CD4-positive, alpha-beta T cell treated with Interleukin-4 for 1 hour (primary cell): Measurements from ENCODE around the gene METTL5.
"Not testable (repeated sequence)": the region's sequence is repeated elsewhere in the genome, so short reads cannot be mapped to it uniquely, and the experiment has no call there.

ENCODE experiments used
- DNase-seq, 2 donors: peaks; one replicate each; pipeline ENCODE4 v3.0.0-alpha.2; 2020 to 2022

Gene METTL5

DNA sequence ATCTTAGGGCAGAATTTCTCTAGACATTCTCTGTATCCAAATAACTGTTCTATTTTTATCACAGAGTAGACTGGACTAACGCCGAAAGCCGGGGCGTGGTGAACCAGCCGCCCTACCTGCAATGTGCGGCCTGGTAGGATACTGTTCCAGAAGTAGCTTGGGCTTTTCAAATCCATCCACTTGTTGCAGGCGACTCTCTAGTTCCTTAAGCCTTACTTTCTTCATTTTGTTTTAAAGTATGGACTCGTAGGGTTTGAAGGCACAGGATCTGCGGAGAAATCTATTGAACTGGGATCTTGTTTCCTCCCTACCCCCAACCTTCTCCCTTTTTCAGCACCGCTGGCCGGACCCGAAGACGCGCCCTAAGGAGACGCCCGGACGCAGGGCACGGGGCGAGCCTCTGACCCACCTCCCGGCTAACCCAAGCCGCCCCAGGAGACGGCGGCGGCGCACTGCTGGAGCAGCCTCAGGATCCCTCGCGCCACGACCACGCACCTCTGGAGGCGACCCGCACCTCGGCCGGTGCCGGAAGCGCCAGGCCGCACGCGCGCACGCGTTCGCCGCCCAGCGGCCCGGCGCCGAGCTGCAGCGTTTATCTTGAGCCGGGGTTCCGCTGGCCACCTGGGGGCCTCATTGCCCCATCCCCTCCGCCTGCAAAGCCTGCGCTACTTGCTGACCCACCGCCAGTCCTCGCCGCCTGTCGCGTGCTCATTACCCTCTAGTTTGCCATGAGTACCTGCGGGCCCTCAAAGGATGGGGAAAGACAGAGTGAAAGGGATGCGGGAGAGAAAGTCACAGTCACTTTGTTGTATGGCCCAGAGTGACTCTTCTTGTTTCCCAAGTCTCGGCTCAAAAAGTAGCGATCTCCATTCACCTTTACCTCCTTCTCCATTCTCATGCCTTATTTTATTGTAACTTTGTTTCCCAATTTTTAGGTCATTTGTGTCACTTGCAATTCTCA is at the start of gene METTL5:
METTL5 (minus strand) TSS at position 533 of the 961 bp plus-strand sequence; CDS start at position 225, 308 bp downstream.
- DNase-seq: peak; percentile 73 to 76

DNA sequence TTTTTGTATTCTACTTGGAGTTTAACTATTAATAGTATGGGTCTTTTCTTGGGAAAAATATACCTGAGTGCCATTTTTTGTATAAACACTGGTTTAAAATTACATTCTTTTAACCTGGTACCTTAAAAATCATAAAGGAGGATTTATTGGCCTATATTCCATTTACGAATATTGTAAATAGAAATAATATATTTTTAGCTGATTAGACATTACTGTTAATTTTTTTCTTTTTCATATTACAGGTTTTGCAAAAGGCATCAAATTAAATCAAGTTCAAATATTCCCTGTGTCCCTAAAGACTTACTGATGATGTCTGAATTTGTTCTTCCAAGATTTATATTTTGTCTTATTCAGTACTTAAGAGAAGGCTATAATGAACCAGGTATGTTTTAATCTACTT is 47.3 kb upstream of the METTL5 start:
- DNase-seq: no peak

DNA sequence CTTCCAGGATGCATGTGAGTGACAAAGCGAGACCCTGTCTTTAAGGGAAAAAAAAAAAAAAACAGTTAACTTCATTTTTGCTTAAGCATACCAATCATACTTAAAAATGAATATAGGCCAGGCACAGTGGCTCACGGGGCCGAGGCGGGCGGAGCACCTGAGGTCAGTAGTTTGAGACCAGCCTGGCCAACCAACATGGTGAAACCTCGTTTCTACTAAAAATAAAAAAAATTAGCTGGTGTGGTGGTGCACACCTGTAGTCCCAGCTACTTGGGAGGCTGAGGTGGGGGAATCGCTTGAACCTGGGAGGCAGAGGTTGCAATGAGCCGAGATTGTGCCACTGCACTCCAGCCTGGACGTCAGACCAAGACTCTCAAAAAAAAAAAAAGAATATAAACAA is 46.7 kb upstream of the METTL5 start:
- DNase-seq: not testable (repeated sequence)

DNA sequence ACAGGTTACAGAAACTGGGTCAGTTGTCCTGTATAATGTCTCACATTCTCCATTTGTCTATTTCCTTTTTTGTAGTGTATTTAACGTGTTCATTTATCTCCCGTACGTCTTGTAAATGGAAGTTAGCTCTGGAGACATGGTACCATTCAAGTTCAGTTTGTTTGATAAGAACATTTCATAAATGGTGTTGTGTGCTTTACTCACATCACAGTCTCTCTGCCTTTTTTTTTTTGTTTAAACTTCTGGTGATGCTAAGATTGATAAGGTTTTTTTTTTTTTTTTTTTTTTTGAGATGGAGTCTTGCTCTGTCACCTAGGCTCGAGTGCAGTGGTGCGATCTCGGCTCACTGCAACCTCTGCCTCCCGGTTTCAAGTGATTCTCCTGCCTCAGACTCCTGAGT is 44.2 kb upstream of the METTL5 start:
- DNase-seq: no peak

DNA sequence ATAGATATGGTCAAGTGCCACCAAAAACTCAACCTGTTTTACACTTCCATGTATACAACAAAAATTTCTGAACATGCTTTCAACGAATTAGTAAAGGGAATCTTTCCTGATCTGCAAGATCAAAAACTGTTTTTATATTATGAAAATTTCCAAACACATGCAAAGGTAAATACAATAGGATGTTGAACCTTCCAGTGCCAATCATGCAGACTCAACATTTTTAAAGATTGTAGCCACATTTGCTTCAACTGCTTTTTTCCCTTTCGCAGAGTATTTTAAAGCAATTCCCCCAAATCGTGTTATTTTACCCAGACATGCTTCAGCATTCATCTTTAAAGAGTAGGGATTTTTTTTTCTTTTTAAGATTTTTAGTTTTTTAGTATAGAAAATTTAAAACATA is 42.9 kb upstream of the METTL5 start:
- no peak for DNase-seq

DNA sequence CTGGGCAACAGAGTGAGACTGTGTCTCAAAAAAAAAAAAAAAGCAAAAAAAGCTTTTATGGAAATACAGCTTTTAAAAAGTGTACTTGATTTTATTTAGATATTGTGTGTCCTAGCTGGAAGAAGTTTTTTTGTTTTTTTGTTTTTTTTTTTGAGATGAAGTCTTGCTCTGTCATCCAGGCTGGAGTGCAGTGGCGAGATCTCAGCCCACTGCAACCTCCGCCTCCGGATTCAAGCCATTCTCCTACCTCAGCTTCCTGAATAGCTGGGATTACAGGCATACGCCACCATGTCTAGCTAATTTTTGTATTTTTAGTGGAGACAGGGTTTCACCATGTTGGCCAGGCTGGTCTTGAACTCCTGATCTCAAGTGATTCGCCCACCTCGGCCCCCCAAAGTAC is 41.5 kb upstream of the METTL5 start:
- not testable (repeated sequence) for DNase-seq

DNA sequence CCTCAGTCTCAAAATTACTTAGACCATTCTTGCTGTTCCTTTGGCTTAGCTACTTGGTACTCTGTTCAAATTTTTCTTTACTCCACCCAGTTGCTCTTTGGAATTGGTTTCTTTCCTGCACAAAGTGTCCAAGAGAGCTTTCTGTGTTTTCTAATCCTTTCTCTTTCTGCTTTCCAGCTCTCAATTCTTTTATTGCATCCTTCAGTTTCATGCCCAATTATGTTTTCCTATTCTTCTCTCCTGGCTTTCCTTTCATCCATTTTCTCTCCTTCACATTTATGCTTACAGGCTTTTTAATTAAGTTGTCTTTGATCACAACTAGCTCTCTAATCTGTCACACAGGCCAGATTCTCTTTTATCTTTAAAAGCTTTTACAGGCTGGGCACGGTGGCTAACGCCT is 40.8 kb upstream of the METTL5 start:
- no peak for DNase-seq

DNA sequence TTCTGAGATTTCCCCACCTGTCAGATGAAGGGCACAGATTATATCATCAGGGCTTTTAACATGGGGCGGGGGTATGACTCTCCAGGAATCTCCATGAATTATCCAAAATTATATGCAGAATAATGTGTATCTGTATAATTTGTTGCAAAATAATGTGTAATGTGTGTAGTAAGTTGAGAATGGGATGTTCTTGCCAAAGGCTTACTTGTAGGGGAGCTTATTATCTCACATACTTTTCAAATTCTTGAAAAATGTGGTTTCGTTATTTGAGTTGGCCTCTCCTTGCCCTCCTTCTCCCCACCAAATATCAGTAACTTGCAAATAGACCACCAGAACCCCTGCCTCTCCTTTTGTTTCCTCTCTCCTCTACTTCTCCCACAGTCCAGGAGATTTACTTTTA is 38.1 kb upstream of the METTL5 start:
- DNase-seq: no peak

DNA sequence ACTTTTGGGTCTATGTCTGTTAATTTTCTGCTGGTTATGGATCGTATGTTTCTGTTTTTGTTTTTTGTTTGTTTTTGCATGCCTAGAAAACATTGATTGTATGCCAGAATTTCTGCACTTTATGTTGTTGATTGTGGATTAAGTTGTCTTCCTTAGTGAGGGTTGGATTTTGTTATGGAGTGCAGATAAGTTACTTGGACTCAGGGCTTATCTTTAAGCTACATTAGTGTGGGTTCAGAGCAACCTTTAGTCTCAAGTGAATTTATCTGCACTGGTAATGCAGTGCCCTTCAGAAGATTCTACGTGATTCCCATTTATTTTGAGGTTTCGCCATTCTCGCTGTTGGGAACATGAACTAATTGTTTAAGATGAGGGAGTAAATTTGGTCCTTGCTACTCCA is 35.4 kb upstream of the METTL5 start:
- no peak for DNase-seq

DNA sequence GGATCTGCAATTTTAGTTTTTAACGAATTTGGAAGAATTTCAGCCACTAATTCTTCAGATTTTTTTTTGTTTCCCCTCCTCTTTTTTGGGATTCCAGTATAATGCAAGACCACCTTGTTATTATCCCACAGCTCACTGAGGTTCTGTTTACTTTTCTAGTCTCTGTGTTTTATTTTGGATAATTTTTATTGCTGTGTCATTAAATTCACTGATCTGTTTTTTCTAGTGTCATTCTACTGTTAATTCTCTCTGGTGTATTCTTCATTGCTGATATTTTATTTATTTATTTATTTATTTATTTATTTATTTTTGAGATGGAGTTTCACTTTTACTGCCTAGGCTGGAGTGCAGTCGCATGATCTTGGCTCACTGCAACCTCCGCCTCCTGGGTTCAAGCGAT is 34.7 kb upstream of the METTL5 start:
- DNase-seq: no peak

DNA sequence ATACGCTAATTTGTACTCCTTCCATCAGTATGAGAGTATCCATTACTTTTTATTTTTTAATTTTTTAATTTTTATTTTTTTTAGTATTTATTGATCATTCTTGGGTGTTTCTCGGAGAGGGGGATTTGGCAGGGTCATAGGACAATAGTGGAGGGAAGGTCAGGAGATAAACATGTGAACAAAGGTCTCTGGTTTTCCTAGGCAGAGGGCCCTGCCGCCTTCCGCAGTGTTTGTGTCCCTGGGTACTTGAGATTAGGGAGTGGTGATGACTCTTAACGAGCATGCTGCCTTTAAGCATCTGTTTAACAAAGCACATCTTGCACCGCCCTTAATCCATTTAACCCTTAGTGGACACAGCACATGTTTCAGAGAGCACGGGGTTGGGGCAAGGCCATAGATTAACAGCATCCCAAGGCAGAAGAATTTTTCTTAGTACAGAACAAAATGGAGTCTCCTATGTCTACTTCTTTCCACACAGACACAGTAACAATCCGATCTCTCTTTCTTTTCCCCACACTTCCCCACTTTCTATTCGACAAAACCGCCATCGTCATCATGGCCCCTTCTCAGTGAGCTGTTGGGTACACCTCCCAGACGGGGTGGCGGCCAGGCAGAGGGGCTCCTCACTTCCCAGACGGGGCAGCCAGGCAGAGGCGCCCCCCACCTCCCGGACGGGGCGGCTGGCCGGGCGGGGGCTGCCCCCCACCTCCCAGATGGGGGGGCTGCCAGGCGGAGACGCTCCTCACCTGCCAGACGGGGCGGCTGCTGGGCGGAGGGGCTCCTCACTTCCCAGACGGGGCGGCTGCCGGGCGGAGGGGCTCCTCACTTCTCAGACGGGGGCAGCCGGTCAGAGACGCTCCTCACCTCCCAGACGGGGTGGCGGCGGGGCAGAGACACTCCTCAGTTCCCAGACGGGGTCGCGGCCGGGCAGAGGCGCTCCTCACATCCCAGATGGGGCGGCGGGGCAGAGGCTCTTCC is 30.9 kb upstream of the METTL5 start:
- DNase-seq: not testable (repeated sequence)

DNA sequence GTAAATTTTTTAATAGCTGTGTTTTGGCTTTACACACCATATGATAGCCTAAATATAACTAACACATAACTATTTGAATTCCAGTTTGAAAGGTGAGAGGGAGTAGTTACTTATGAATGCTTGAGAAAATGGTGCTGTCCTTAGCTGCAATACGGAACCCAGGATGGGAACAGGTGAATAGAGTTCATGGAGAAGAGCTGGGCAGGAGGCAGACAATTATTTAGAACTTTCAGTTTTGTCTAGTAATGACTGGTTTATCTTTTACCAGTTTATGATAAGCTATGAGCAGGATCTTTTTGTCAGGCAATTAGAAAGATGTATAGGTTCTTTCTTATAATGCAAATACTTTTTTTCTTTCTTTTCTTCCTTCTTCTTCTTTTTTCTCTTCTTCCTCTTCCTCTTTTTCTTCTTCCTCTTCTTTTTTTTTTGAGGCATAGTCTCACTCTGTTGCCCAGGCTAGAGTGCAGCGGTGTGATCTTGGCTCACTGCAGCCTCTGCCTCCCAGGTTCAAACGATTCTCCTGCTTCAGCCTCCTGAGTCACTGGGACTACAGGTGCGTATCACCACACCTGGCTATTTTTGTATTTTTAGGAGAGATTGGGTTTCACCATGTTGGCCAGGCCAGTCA is 28.4 kb upstream of the METTL5 start:
- no peak for DNase-seq

DNA sequence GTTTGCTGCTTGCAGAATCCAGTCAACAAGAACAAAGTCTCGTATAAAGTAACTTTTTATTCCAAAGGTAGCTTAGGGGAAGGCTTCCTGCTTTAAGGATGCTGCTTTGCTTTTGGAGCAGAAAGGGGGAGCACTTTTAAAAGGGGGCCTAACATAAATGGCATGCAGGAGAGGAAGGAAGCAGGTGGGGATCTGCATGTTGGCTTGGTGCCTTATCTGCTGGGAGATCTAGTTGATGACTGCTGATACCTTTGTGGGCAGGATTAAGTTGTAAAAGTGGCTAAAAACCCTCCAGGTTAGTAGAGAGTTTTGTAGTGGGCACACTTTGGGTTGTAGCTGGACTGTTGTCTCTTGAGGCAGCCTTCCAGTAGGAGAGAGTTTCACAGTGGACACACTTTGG is 25.0 kb upstream of the METTL5 start:
- no peak for DNase-seq

DNA sequence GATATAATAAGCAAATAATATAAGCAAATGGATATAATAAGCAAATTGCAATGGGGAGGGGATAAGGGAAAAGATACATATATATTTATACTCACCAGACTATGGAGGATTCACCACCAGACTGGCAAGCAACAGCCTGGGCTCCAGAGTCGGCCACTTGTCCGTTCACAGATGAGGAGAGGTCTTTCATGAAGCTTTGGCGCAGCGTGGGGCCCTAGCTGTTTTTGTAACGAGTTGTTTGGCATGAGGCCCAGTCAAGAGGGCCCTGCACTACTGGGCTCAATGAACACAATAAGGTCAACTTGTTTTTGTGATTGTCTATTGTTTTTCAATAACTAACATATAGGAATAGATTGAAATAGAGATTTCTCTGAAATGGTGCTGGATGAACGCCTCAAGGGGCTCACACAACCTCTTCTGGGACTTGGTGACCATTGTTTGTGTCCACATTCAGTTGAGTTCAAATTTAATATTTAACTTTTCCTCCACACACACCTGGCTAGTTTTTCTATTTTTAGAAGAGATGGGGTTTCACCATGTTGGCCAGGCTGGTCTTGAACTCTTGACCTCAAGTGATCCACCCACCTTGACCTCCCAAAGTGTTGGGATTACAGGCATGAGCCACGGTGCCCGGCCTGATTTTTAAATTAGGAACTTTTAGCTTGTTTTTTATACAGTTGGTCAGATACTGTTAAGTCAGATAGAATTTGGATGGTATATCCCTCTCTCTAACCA is 24.4 kb upstream of the METTL5 start:
- not testable (repeated sequence) for DNase-seq

DNA sequence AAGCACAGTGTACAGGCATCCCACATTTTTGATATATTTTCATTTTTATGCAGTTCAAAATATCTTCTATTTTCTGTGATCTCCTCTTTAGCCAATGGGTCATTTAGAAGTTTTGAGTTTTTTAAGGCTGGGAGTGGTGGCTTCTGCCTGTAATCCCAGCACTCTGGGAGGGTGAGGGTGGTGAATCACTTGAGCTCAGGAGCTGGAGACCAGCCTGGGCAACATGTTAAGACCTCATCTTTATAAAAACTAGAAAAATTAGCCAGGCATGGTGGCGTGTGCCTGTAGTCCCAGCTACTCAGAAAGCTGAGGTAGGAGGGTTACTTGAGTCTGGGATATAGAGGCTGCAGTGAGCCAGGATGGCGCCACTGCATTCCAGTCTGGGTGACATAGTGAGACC is 20.3 kb upstream of the METTL5 start:
- no peak for DNase-seq

DNA sequence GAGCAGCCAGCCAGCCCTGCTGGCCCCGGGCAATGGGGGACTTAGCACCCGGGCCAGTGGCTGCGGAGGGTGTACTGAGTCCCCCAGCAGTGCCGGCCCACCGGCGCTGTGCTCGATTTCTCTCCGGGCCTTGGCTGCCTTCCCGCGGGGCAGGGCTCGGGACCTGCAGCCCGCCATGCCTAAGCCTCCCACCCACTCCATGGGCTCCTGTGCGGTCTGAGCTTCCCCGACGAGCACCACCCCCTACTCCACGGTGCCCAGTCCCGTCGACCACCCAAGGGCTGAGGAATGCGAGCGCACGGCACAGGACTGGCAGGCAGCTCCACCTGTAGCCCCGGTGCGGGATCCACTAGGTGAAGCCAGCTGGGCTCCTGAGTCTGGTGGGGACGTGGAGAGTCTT is 16.9 kb upstream of the METTL5 start:
- not testable (repeated sequence) for DNase-seq

DNA sequence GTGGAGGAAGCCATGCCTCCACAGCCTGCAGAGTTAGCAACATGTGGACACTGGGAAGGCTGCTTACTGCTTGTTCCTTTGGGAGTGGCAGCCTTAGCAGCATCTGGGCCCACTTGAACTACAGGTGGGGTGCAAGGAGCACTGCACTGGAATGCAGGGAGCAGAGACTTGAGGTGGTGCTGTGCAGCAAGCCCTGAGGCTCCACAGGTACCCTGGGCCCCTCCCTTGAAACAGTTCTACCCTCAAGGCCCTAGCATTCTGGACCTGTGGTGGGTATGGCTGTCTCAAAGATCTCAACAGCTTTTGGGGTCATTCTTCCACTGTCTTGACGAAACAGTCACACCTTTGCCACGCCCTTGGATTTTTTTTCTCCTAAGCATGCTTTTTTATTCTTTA is 16.0 kb upstream of the METTL5 start:
- DNase-seq: no peak

DNA sequence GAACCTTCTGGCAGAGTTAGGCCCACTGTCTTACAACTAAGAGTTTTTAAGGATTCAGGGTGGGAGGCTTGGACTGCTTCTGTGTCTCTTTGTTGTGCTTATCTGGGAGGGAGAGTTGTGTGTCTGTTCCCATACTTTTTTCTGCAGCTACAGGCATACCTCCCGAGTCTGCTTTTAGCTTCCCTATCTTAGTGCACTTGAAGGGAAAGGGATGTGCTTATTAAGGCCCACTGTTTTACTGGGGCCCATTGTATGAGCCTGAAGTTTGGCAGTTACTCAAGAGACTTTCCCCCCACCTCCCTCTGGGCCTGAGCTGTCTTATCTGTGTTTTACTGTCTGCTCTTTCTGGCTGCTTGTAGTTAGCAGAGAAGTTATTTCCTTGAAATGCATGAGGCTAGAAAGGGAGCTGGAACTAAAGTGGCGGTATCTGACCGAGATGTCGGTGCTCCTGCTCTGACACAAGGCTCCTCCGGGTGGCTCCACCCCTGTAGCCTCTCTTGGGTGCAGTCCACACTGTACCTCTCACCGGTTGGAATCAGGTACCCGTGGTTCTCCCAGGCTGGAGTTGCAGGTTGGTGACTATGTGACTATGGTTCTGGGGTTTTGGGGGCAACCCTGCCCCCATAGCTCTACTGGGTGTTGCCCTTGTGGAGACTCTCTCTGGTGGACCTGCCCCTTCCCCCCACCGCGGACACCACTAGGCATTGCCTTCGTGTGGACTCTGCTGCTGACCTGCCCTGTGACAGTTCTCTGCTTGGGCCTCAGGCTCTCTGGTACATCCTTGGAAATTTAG is 15.4 kb upstream of the METTL5 start:
- no peak for DNase-seq

DNA sequence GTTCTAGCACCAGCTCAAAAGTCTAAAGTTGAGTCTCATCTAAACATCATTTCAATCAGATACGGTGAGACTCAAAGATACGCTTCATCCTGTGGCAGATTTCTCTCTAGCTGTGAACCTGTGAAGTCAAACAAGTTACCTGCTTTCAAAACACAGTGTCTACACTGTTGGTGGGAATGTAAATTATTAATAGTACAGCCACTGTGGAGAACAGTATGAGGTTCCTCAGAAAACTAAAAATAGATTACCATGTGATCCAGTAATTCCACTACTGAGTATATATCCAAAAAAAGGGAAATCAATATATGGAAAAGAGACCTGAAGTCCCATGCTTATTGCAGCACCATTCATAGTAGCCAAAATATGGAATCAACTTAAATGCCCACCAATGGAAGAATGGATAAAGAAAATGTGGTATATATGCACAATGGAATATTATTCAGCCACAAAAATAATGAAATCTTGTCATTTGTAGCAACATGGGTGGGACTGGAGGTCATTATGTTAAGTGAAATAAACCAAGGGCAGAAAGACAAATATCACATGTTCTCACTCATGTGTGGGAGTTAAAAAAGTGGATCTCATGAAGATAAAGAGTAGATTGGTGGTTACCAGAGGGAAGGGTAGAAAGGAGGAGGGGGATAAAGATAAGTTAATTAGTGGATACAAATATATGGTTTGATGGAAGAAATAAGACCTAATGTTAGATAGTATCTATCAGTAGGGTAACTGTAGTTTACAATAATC is 14.2 kb upstream of the METTL5 start:
- no peak for DNase-seq

DNA sequence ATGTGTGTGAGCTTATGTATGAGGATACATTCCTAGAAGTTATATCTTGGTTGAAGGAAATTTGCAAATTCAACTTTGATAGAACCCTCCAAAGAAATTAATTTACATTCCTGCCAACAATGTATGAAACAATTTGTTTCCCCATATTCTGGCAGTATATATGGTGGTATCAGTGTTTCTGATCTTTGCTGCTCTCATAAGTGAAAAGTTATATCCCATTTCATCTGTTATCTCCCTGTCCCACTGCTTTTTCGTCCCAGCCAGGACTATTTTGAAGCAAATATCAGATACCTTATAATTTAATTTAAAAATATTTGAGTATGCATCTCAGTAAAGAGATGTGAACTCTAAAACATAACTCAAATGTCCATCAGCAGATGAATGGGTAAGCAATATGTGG is 9.7 kb upstream of the METTL5 start:
- no peak for DNase-seq
